IPS-15b (cell line): ENCODE measurements around the gene CLASP1.
"Not testable (repeated sequence)": the region's sequence is repeated elsewhere in the genome, so short reads cannot be mapped to it uniquely, and the experiment has no call there.

Experiments used
- H3K27me3 ChIP-seq: one replicate; pipeline ENCODE4 v1.6.1; 2013; ENCODE audit warnings: low read length; ENCODE audit not compliant: control insufficient read depth, insufficient read depth
- H3K36me3 ChIP-seq: one replicate; pipeline ENCODE4 v1.6.1; 2013; ENCODE audit warnings: low read length; ENCODE audit not compliant: control insufficient read depth, insufficient read depth
- H3K4me1 ChIP-seq: one replicate; pipeline ENCODE4 v1.6.1; 2013; ENCODE audit warnings: mild to moderate bottlenecking, low read length; ENCODE audit not compliant: control insufficient read depth, insufficient read depth
- H3K4me3 ChIP-seq: one replicate; pipeline ENCODE4 v1.5.1; 2013; ENCODE audit warnings: low read depth, low read length
- H3K9ac ChIP-seq: one replicate; pipeline ENCODE4 v1.6.1; 2013; ENCODE audit warnings: low read depth, mild to moderate bottlenecking, low read length
- H3K9me3 ChIP-seq: one replicate; pipeline ENCODE4 v1.6.1; 2013; ENCODE audit warnings: mild to moderate bottlenecking, low read length; ENCODE audit not compliant: control insufficient read depth, insufficient read depth

CLASP1 gene

GRCh38 chr2:121682396-121683298 lies 33.4 kb upstream of the CLASP1 start:
- H3K9me3 ChIP-seq: peaks cover 25% of the 10 kb centered on the region

DNA sequence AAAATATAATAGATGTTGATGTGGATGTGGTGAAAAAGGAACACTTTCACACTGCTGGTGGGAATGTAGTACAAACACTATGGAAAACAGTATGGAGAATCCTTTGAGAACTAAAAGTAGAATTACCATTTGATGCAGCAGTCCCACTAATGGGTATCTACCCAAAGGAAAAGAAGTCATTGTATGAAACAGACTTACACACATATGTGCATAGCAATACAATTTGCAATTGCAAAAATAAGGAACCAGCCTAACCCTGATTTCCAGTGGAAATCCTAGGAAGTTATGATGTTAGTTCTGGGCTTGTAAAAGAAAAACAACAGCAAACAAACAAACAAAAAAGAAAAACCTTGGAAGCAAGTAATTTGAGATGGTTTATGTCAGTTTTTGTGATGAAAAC lies 28.6 kb upstream of the CLASP1 start:
- Histone ChIP-seq H3K4me1 (peaks cover 7% of the 10 kb centered on the region), H3K9me3 (peaks cover 12% of the 10 kb centered on the region), H3K27me3 (no peaks in the 10 kb centered on the region), H3K9ac (no peak overlapping the region), H3K36me3 (peaks cover 5% of the 10 kb centered on the region), H3K4me3 (no peak overlapping the region)

More at GRCh38 chr2:121682396-121683298, 33.4 kb upstream of the CLASP1 start:
- no peaks in the 10 kb centered on the region for H3K27me3 ChIP-seq
- H3K4me3 ChIP-seq: no peak overlapping the region
- no peak overlapping the region for H3K9ac ChIP-seq
- H3K36me3 ChIP-seq: peaks cover 10% of the 10 kb centered on the region
- peaks cover 7% of the 10 kb centered on the region for H3K4me1 ChIP-seq

DNA sequence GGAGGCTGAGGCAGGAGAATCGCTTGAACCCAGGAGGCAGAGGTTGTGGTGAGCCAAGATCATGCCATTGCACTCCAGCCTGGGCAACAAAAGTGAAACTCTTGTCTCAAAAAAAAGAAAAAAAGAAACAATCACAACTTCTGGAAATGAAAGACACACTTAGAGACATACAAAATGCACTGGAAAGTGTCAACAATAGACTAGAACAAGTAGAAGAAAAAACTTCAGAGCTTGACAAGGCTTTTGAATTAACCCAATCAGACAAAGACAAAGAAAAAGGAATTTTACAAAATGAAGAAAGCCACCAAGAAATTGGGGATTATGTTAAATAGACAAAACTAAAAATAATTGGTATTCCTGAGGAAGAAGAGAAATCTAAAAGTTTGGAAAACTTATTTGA lies 22.4 kb upstream of the CLASP1 start:
- H3K4me1 ChIP-seq, H3K9me3 ChIP-seq, H3K27me3 ChIP-seq, H3K4me3 ChIP-seq, H3K36me3 ChIP-seq, H3K9ac ChIP-seq: not testable (repeated sequence)

- Histone ChIP-seq H3K4me3 (no peak overlapping the region), H3K9ac (no peak overlapping the region), H3K9me3 (no peaks in the 10 kb centered on the region), H3K36me3 (no peaks in the 10 kb centered on the region), H3K27me3 (no peaks in the 10 kb centered on the region), H3K4me1 (no peaks in the 10 kb centered on the region)
These were observed 20.9 kb upstream of the CLASP1 start for GRCh38 chr2:121670181-121670580.

- H3K4me3 ChIP-seq: no peak overlapping the region
- H3K9ac ChIP-seq: no peak overlapping the region
- H3K9me3 ChIP-seq: no peaks in the 10 kb centered on the region
- H3K4me1 ChIP-seq: peaks cover 2% of the 10 kb centered on the region
- no peaks in the 10 kb centered on the region for H3K27me3 ChIP-seq
- H3K36me3 ChIP-seq: no peaks in the 10 kb centered on the region
These were observed 18.4 kb upstream of the CLASP1 start for GRCh38 chr2:121667618-121668017.

- no peak overlapping the region for H3K4me3 ChIP-seq
- H3K27me3 ChIP-seq: no peaks in the 10 kb centered on the region
- H3K9me3 ChIP-seq: no peaks in the 10 kb centered on the region
- no peak overlapping the region for H3K9ac ChIP-seq
- peaks cover 8% of the 10 kb centered on the region for H3K4me1 ChIP-seq
- H3K36me3 ChIP-seq: no peaks in the 10 kb centered on the region
These were observed 16.8 kb upstream of the CLASP1 start for GRCh38 chr2:121666042-121666441.

GRCh38 chr2:121665504-121665903 lies 16.2 kb upstream of the CLASP1 start:
- no peaks in the 10 kb centered on the region for H3K9me3 ChIP-seq
- H3K4me1 ChIP-seq: peaks cover 8% of the 10 kb centered on the region
- H3K36me3 ChIP-seq: no peaks in the 10 kb centered on the region
- no peak overlapping the region for H3K9ac ChIP-seq
- H3K27me3 ChIP-seq: no peaks in the 10 kb centered on the region
- H3K4me3 ChIP-seq: no peak overlapping the region

- Histone ChIP-seq H3K4me3 (no peak overlapping the region), H3K27me3 (no peaks in the 10 kb centered on the region), H3K36me3 (no peaks in the 10 kb centered on the region), H3K4me1 (peaks cover 8% of the 10 kb centered on the region), H3K9ac (no peak overlapping the region), H3K9me3 (no peaks in the 10 kb centered on the region)
These were observed 15.5 kb upstream of the CLASP1 start for GRCh38 chr2:121664713-121665112.

- H3K27me3 ChIP-seq: no peaks in the 10 kb centered on the region
- H3K4me3 ChIP-seq: no peak overlapping the region
- no peak overlapping the region for H3K9ac ChIP-seq
- H3K9me3 ChIP-seq: no peaks in the 10 kb centered on the region
- no peaks in the 10 kb centered on the region for H3K36me3 ChIP-seq
- H3K4me1 ChIP-seq: peaks cover 8% of the 10 kb centered on the region
These were observed 14.8 kb upstream of the CLASP1 start for GRCh38 chr2:121664086-121664485.

GRCh38 chr2:121663434-121663833 lies 14.2 kb upstream of the CLASP1 start:
- no peaks in the 10 kb centered on the region for H3K9me3 ChIP-seq
- H3K9ac ChIP-seq: no peak overlapping the region
- no peaks in the 10 kb centered on the region for H3K36me3 ChIP-seq
- no peak overlapping the region for H3K4me3 ChIP-seq
- H3K4me1 ChIP-seq: peaks cover 8% of the 10 kb centered on the region
- H3K27me3 ChIP-seq: no peaks in the 10 kb centered on the region

DNA sequence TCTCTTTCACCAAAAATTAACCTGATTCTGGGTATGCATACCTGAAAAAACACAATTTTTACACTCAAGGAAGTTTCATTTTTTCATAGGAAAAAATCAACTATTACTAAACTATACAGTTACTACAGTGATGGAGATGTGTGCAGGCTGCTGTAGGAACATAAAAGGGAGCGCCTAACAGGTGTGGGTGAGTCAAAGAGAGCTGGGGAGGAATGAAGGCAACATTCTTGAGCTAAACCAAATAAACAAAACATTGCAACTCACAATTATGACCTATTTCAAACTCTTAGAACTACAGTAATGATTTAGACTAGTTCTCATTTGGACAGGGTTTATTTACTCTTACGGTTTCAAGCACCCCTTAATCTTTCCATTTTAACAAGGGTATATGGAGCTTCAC lies 13.4 kb upstream of the CLASP1 start:
- Histone ChIP-seq H3K27me3 (no peaks in the 10 kb centered on the region), H3K9ac (no peak overlapping the region), H3K4me3 (no peak overlapping the region), H3K9me3 (no peaks in the 10 kb centered on the region), H3K36me3 (no peaks in the 10 kb centered on the region), H3K4me1 (peaks cover 8% of the 10 kb centered on the region)

GRCh38 chr2:121659933-121660332 lies 10.7 kb upstream of the CLASP1 start:
- Histone ChIP-seq H3K27me3 (no peaks in the 10 kb centered on the region), H3K9ac (no peak overlapping the region), H3K4me3 (no peak overlapping the region), H3K9me3 (no peaks in the 10 kb centered on the region), H3K36me3 (no peaks in the 10 kb centered on the region), H3K4me1 (peaks cover 8% of the 10 kb centered on the region)
